ENCODE measurements around the gene BSND. TPM values are rescaled to one million over a fixed set of nuclear protein-coding genes. Genes with fewer than 3 reads are reported as not detected.
"Not testable (repeated sequence)": the region's sequence is repeated elsewhere in the genome, so short reads cannot be mapped to it uniquely, and the experiment has no call there.

BSND gene
- total RNA-seq, 2 experiments from 2014 or later = not detected

GRCh38 chr1:55012661-55013060 lies 13.9 kb downstream of the BSND start:
- Mint-ChIP-seq H3K27me3 (peaks cover 8% of the 10 kb centered on the region), H3K4me1 (no peaks in the 10 kb centered on the region), H3K4me3 (no peak overlapping the region), H3K27ac (no peak overlapping the region), H3K36me3 (no peaks in the 10 kb centered on the region), H3K9me3 (no peaks in the 10 kb centered on the region)
- no peak for DNase-seq

GRCh38 chr1:55015123-55015522 lies 16.4 kb downstream of the BSND start:
- Mint-ChIP-seq H3K27me3 (peaks cover 8% of the 10 kb centered on the region), H3K9me3 (no peaks in the 10 kb centered on the region), H3K27ac (no peak overlapping the region), H3K4me1 (no peaks in the 10 kb centered on the region), H3K4me3 (no peak overlapping the region), H3K36me3 (no peaks in the 10 kb centered on the region)
- DNase-seq = no peak

- no peaks in the 10 kb centered on the region for H3K9me3 Mint-ChIP-seq
- H3K36me3 Mint-ChIP-seq = no peaks in the 10 kb centered on the region
- DNase-seq = no peak
- H3K27ac Mint-ChIP-seq = no peak overlapping the region
- peaks cover 14% of the 10 kb centered on the region for H3K27me3 Mint-ChIP-seq
- H3K4me1 Mint-ChIP-seq = no peaks in the 10 kb centered on the region
- no peak overlapping the region for H3K4me3 Mint-ChIP-seq
Observed at GRCh38 chr1:55015731-55016620, 17.2 kb downstream of the BSND start.

DNA sequence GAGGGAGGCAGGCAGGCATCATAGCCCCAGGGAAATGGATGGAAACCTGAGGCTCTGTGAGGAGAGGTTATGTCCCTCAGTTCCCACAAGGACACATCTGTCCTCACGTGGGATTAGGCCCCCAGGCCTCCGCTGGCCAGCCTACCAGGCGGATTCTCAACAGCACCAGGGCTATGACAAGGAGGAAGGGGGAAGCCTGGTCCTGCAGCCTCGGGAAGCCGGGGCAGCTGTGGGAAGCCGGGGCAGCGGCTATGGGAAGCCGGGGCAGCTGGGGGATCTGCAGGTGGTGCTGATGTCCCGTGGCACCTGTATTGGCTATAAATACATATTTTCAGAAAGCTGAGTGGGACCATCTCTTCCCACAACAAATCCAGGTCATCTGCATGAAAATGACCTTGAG lies 19.7 kb downstream of the BSND start:
- no peak overlapping the region for H3K4me3 Mint-ChIP-seq
- no peaks in the 10 kb centered on the region for H3K36me3 Mint-ChIP-seq
- DNase-seq = no peak
- no peak overlapping the region for H3K27ac Mint-ChIP-seq
- H3K9me3 Mint-ChIP-seq = no peaks in the 10 kb centered on the region
- H3K27me3 Mint-ChIP-seq = peaks cover 19% of the 10 kb centered on the region
- H3K4me1 Mint-ChIP-seq = no peaks in the 10 kb centered on the region

DNA sequence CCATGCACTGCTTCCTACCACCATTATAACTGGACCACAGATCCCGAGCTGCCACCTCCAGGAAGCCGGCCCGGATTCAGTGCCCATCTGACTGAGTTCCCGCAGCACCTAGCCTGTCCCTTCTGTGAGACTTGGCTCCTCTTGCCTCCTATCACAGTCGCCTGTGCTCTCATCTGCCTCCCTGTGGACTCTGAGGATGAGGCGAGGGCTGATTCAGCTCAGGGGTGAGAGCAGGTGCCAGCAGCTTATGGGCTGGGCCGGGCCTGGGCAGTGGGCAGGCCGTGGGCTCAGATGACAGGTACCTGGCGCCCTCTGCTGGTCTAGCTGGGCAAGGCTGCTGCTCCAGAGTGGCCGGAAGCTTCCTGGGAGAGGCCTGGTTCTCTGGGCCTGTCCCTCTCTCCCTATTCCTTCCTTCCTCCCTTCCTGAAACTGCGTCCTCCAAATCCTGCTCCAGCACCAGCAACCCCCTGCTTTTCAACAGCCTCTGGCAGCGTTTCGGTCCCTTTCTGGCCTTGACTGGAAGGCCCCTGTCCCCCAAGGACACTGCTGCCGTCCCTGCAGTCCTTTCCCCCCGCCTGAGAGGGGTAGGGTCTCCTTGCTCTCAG lies 23.3 kb downstream of the BSND start:
- no peaks in the 10 kb centered on the region for H3K36me3 Mint-ChIP-seq
- no peak overlapping the region for H3K4me3 Mint-ChIP-seq
- peaks cover 10% of the 10 kb centered on the region for H3K27me3 Mint-ChIP-seq
- no peaks in the 10 kb centered on the region for H3K4me1 Mint-ChIP-seq
- peak; percentile 67 for DNase-seq
- no peak overlapping the region for H3K27ac Mint-ChIP-seq
- no peaks in the 10 kb centered on the region for H3K9me3 Mint-ChIP-seq

DNA sequence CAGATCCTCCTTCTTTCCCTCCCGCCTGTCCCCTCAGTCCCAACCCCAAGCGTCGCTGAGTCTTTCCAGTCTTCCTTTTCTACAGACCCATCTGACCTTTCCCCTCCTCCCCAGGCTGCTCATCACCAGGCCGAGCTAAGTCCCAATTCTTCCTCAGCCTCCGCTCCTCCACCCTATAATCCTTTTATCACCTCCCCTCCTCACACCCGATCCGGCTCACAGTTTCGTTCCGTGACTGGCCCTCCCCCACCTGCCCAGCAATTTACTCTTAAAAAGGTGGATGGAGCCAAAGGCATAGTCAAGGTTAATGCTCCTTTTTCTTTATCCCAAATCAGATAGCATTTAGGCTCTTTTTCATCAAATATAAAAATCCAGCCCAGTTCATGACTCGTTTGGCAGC lies 25.4 kb downstream of the BSND start:
- H3K4me3 Mint-ChIP-seq, H3K27ac Mint-ChIP-seq, H3K4me1 Mint-ChIP-seq, H3K36me3 Mint-ChIP-seq, H3K9me3 Mint-ChIP-seq, DNase-seq: not testable (repeated sequence)
- H3K27me3 Mint-ChIP-seq = peaks cover 10% of the 10 kb centered on the region

GRCh38 chr1:55026682-55027081 lies 27.9 kb downstream of the BSND start:
- not testable (repeated sequence) for H3K4me3 Mint-ChIP-seq, DNase-seq, H3K36me3 Mint-ChIP-seq, H3K9me3 Mint-ChIP-seq, H3K27ac Mint-ChIP-seq, H3K27me3 Mint-ChIP-seq, H3K4me1 Mint-ChIP-seq

- not testable (repeated sequence) for H3K4me3 Mint-ChIP-seq, H3K9me3 Mint-ChIP-seq, H3K4me1 Mint-ChIP-seq, H3K27ac Mint-ChIP-seq, H3K36me3 Mint-ChIP-seq, DNase-seq
- peaks cover 15% of the 10 kb centered on the region for H3K27me3 Mint-ChIP-seq
Observed at GRCh38 chr1:55031098-55031497, 32.4 kb downstream of the BSND start.

GRCh38 chr1:55033265-55033614 lies 34.5 kb downstream of the BSND start:
- no peaks in the 10 kb centered on the region for H3K4me1 Mint-ChIP-seq
- H3K9me3 Mint-ChIP-seq = no peaks in the 10 kb centered on the region
- no peaks in the 10 kb centered on the region for H3K36me3 Mint-ChIP-seq
- no peak for DNase-seq
- H3K4me3 Mint-ChIP-seq = no peak overlapping the region
- no peak overlapping the region for H3K27ac Mint-ChIP-seq
- H3K27me3 Mint-ChIP-seq = peaks cover 34% of the 10 kb centered on the region

GRCh38 chr1:55034476-55035133 lies 35.9 kb downstream of the BSND start:
- no peak for DNase-seq
- Mint-ChIP-seq H3K27ac (no peak overlapping the region), H3K4me1 (no peaks in the 10 kb centered on the region), H3K36me3 (no peaks in the 10 kb centered on the region), H3K4me3 (no peak overlapping the region), H3K27me3 (peaks cover 48% of the 10 kb centered on the region), H3K9me3 (no peaks in the 10 kb centered on the region)

DNA sequence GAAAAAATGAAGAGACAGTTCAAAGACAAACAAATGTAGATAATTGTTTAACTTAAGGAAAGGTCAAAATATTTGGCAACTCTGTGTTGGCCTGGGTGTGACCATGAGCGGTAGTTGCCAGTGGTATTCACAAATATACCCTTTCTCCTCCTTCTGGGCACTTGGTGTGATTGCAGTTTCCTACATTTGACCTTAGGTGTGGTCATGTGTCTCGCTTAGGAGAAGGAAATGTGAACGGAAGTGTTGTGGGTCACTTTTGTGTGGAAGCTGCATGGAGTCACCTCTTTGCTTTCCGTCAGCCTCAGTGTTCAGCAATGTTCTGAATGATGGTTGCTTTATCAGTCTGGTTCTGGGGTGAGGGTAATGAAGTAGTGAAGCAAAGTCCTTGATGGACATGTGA lies 37.2 kb downstream of the BSND start:
- Mint-ChIP-seq H3K27ac (no peak overlapping the region), H3K4me1 (peaks cover 2% of the 10 kb centered on the region), H3K27me3 (peaks cover 61% of the 10 kb centered on the region), H3K9me3 (no peaks in the 10 kb centered on the region), H3K4me3 (no peak overlapping the region), H3K36me3 (no peaks in the 10 kb centered on the region)
- no peak for DNase-seq

DNA sequence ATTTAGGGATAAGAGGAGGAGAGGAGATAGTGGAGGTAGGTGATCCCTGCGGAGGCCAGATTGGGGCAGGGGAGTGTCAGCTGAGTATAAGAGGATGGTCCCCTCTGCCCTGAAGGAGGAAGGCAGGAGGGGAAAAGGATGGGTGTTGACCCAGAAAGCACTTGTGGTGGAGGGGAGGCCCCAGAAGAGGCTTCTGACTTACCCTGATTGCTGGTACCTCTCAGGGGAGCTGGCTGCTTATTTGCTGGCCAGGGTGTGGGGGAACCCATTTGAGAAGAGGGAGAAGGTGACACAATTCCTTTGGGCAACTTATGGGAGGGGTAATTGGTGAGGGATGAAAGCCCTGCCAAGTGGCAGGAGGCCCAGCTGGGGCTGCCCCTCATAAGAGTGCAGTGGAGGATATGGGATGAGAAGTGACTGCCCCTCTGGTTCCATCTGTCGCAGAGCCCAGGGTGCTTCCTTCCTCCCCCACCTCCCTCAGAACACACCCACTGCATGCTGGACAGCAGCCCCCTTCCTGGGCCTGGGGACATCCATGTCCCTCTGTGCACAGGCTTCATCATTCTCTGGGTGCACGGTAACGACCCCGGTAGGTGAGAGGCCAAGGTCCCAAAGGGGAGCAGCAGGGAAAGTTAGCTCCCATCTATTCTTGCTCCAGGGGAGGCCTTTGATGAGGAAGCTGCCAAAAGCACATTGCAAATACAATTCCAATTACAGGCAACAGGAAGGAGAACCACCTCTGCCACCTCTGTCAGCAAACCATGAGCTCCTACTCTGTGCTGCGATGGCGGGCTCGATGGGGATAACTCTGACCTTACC lies 39.2 kb downstream of the BSND start:
- no peak overlapping the region for H3K27ac Mint-ChIP-seq
- no peak overlapping the region for H3K4me3 Mint-ChIP-seq
- peaks cover 2% of the 10 kb centered on the region for H3K4me1 Mint-ChIP-seq
- DNase-seq = no peak
- peaks cover 78% of the 10 kb centered on the region for H3K27me3 Mint-ChIP-seq
- H3K36me3 Mint-ChIP-seq = no peaks in the 10 kb centered on the region
- no peaks in the 10 kb centered on the region for H3K9me3 Mint-ChIP-seq

DNA sequence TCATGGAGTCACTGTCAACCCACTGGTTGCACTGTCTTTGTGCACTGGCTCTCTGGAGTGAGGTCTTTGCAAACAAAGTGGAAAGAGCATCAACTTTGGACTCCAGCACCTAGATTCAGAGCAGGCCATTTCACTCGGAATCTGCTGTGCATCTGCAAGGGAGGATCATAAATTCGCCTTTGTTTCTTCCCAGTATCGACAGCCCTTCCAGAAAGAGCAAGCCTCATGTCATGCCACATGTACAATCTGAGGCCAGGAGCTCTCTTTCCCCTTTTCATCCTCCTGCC lies 39.8 kb downstream of the BSND start:
- no peak overlapping the region for H3K4me3 Mint-ChIP-seq
- H3K4me1 Mint-ChIP-seq = peaks cover 2% of the 10 kb centered on the region
- no peaks in the 10 kb centered on the region for H3K9me3 Mint-ChIP-seq
- no peak for DNase-seq
- no peak overlapping the region for H3K27ac Mint-ChIP-seq
- no peaks in the 10 kb centered on the region for H3K36me3 Mint-ChIP-seq
- H3K27me3 Mint-ChIP-seq = peaks cover 74% of the 10 kb centered on the region

DNA sequence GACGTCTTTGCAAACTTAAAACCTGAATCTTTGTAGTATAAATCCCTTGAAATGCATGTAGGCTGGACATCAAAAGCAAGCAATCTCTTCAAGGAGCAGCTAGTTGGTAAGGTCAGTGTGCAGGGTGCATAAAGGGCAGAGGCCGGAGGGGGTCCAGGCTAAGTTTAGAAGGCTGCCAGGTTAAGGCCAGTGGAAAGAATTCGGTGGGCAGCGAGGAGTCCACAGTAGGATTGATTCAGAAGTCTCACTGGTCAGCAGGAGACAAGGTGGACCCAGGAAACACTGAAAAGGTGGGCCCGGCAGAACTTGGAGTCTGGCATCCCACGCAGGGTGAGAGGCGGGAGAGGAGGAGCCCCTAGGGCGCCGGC lies 40.2 kb downstream of the BSND start:
- H3K36me3 Mint-ChIP-seq = no peaks in the 10 kb centered on the region
- no peaks in the 10 kb centered on the region for H3K9me3 Mint-ChIP-seq
- H3K27ac Mint-ChIP-seq = no peak overlapping the region
- no peak for DNase-seq
- H3K4me1 Mint-ChIP-seq = peaks cover 2% of the 10 kb centered on the region
- H3K4me3 Mint-ChIP-seq = no peak overlapping the region
- H3K27me3 Mint-ChIP-seq = peaks cover 73% of the 10 kb centered on the region

DNA sequence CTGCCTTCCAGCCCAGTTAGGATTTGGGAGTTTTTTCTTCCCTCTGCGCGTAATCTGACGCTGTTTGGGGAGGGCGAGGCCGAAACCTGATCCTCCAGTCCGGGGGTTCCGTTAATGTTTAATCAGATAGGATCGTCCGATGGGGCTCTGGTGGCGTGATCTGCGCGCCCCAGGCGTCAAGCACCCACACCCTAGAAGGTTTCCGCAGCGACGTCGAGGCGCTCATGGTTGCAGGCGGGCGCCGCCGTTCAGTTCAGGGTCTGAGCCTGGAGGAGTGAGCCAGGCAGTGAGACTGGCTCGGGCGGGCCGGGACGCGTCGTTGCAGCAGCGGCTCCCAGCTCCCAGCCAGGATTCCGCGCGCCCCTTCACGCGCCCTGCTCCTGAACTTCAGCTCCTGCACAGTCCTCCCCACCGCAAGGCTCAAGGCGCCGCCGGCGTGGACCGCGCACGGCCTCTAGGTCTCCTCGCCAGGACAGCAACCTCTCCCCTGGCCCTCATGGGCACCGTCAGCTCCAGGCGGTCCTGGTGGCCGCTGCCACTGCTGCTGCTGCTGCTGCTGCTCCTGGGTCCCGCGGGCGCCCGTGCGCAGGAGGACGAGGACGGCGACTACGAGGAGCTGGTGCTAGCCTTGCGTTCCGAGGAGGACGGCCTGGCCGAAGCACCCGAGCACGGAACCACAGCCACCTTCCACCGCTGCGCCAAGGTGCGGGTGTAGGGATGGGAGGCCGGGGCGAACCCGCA lies 40.8 kb downstream of the BSND start, which contains the start of gene PCSK9:
Gene PCSK9 (plus strand): TSS at position 207 of the 741 bp plus-strand sequence. CDS start 290 bp downstream, at position 497.
- Mint-ChIP-seq H3K36me3 (no peaks in the 10 kb centered on the region), H3K4me3 (no peak within 1 kb of the TSS), H3K27ac (no peak within 1 kb of the TSS), H3K9me3 (no peaks in the 10 kb centered on the region), H3K27me3 (peaks cover 73% of the 10 kb centered on the region), H3K4me1 (peaks cover 2% of the 10 kb centered on the region)
- DNase-seq = no peak
